GM19463 (cell line): Measurements from ENCODE around the gene BLTP3B.

ENCODE experiments used
- ATAC-seq: cut with Tn5 transposase; IDR thresholded peaks from one replicate; pipeline ENCODE4 v1.9.1; 2021; ENCODE audit warnings: mild to moderate bottlenecking, moderate library complexity; ENCODE audit not compliant: unreplicated experiment

Gene BLTP3B

DNA sequence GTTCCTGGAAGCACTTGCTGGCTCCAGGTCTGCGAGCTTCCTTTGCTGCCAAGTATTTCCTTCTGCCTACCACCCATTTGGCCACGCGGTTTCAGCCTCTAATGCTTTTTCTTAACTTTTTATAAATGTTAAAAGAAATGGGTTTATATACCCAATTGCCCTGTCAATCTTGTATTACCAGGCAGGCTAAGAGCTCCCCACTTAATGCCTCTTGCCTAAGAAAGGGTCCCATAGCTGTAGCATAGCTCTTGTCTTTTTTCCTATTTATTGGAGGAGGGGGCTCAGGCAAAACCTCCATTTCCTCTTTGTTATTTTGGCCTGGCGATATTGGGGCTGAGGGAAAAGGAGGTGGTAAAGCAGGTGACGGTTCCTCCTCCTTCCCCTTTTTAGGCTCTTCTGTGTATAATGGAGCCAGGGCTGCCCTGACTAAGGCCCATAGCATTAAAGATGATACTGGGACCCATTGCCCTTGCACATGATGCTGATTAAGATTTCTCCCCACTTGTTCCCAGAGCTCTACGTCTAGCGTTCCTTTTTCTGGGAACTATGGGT, 21.6 kb upstream of the BLTP3B start:
- ATAC-seq, result peak; percentile 4

DNA sequence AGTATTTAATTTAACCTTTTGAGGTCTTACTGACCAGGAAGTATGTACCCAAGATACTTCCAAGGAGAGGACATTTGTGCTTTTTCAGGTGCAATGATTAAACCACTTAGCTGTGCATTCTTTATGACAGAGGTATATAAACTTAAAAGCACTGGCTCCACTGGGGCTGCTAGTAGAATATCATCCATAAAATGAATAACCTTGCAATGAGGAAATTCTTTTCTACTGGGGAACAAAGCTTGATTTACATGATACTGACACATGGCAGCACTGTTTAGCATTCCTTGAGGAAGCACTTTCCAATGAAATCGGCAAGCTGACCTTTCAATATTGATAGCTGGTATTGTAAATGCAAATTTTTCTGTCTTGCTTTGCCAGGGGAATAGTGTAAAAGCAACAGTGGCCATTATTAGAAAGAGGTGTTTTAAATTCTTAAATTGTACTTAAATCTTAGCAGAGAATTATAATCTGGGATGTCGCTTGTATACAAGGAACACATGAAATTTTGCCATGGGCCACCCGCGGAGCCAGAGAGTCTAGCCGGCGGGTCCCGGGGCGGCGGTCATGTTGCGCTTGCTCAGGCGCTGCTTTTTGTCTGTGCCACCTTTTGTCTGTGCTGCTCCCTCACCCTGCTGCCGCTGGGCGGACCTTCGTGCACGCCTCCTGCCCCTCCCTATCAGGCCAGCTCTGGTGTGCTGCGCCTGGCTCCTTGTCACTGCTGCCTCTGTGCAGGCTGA, 20.9 kb upstream of the BLTP3B start:
- peak; percentile 100 for ATAC-seq

- ATAC-seq, result no peak
Measured at GRCh38 chr12:100159391-100160104, 16.9 kb upstream of the BLTP3B start.

- no peak for ATAC-seq
Measured at GRCh38 chr12:100158535-100158934, 15.9 kb upstream of the BLTP3B start.

GRCh38 chr12:100157427-100157821, 14.8 kb upstream of the BLTP3B start:
- no peak for ATAC-seq

GRCh38 chr12:100156731-100157426, 14.2 kb upstream of the BLTP3B start:
- no peak for ATAC-seq

- peak; percentile 78 for ATAC-seq
Measured at GRCh38 chr12:100154474-100155247, 12.0 kb upstream of the BLTP3B start.

DNA sequence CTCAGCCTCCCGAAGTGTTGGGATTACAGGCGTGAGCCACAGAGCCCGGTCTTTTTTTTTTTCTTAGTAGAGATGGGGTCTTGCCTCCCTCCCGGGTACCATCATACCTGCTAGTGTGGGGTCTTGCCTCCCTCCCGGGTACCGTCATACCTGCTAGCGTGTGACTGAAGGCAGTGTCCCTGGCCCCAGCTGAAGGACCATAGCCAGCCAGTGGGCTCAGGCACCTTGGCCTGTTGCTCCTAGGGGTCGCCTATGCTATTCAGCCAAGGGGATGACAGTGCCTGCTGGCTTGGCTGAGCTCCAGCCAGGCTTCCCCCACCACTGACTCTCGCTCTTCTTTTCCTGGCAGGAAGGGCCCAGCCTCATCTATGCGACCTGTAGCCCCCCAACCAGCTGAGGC, 10.5 kb upstream of the BLTP3B start:
- no peak for ATAC-seq

DNA sequence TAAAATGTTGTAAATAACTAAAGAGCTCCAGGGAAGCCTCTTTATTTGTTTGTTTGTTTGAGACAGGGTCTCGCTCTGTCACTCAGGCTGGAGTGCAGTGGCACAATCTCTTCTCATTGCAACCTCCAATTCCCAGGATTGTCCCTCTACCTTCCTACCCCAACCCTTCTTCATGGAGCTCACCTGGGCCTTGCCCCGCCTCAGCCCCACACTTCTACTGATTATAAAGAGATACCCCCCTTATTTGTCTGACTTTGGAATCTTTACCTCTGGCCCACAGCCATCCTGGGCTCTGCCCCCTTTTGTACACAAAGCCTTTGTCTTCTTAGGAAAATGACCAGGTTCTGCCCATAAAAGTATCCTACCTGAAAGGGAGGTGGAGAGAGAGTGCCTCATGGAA, 9.1 kb upstream of the BLTP3B start:
- no peak for ATAC-seq

DNA sequence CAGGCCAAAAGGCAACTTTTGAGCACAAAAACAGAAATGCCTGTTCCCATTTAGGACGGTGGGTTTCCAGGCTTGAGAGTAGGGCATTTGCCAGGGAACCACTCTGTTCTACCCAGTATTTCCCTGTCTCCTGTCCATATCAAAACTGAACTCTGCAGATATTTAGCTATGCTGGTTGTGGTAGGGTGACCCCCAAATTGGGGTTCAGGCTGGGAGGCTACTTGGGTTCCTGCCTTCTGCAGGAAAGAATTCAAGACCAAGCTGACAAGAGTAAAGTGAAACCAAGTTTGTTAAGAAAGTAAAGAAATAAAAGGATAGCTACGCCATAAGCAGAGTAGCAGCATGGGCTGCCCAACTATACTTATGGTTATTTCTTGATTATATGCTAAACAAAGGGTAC, 3.6 kb upstream of the BLTP3B start:
- no peak for ATAC-seq

DNA sequence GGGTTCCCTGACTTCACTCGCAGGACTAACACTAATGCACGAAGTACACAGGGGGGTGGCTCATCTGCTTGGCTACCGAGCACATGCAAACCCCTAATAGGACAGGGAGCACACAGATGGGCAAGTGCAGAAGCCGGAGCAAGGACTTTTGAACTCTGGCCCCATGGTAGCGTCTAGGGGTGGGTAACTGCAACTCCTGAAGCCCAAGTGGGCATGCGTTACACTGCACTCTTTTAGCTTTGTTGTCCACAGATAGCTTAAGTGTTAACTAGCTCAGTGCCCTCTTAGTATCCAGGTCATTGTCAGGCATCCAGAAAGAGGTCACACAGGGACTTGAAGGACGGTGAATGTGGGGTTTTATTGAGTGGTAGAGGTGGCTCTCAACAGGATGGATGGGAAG, 3.0 kb upstream of the BLTP3B start:
- no peak for ATAC-seq

- peak; percentile 42 for ATAC-seq
Measured at GRCh38 chr12:100141998-100142850, 450 bp downstream of the BLTP3B start.

- peak; percentile 30 for ATAC-seq
Measured at GRCh38 chr12:100141666-100141997, 1.0 kb downstream of the BLTP3B start.

GRCh38 chr12:100138803-100139098, 3.9 kb downstream of the BLTP3B start:
- ATAC-seq, result no peak

DNA sequence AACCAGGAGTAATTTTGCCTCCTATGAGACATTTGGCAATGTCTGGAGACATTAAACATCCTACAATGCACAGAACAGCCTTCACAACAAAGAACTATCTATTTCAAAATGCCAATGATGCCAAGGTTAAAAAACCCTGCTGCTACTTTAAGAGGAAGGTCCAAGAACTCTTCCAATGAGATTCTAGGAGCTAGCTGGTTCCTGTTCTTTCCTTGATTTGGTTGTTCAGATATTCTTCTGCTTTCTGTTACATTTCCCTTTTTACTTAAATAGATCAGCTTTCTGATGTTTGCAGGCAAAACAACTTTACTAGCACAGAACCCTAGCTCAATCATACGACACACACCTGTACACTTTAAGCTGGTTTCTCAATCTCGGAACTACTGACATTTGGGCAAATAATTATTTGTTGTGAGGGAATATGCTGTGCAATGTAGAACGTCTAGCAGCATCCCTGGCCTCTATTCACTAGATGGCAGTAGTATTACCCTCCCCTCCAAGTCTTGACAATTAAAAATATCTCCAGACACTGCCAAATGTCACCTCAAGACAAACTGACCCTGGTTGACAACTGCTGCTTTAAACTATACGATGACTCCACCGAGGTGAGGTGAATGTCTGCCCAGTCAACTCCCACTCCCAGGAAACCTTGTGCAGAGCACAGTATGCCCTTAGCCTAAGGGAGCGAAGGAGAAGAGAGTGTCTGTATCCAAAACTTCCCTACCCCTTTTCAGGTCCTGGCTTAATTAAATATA, 4.4 kb downstream of the BLTP3B start:
- ATAC-seq, result no peak

- no peak for ATAC-seq
Measured at GRCh38 chr12:100133200-100133599, 9.5 kb downstream of the BLTP3B start.

GRCh38 chr12:100128512-100128908, 14.2 kb downstream of the BLTP3B start:
- no peak for ATAC-seq

DNA sequence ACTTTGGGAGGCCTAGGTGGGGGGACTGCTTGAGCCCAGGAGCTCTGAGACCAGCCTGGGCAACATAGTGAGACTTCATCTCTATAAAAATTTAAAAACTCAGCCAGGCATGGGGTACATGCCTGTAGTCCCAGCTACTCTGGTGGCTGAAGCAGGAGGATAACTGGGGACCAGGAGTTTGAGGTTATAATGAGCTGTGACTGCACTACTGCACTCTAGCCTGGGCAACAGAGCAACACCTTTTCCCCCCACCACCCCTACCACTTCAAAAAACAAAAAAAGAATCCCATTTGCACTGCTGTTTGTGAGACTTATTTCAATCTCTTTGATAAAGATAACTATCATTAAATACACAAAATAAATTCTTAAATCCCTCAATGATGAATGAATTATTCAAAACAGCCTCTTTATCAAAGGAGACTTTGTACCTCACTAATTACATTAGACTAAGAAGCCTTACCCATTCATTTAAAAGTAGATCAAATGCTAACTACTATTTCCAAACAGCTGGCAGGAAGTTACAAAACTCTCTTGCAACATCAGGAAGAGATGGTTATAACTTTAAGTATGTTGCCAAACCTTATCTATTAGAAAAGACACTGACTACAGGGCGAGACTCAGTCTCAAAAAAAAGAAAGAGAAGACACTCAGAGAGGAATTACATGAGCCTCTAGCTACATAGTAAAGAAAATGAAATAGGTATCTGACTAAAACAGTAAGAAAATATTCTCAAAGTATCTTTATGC, 14.7 kb downstream of the BLTP3B start:
- ATAC-seq, result no peak
